GM12878 (cell line): ENCODE results near the gene TMEM225B. TPM values are rescaled to one million over a fixed set of nuclear protein-coding genes. Genes with fewer than 3 reads are reported as not detected.
"Not testable (repeated sequence)": the region's sequence is repeated elsewhere in the genome, so short reads cannot be mapped to it uniquely, and the experiment has no call there.

ENCODE experiments used
- ATAC-seq: fragments of 200-7000 bp; cut with Tn5 transposase; 3 replicates; pipeline ENCODE4 v1.9.1; 2020; ENCODE audit warnings: mild to moderate bottlenecking, moderate library complexity
- BruUV-seq: library from RNA; stranded (reverse); fragments of 400-500 nt; replicated peaks from 2 replicates; lab custom pipeline; 2021; lab: Mats Ljungman, UMichigan
- CTCF ChIA-PET: fragments of 300-600 bp; sonication (Branson Sonifier 250); formaldehyde crosslinking; extraction: SDS; loops from one replicate; lab custom pipeline; 2021; ENCODE audit warnings: inconsistent platforms; lab: Yijun Ruan, JAX
- POLR2A ChIA-PET: fragments of 350-600 bp; formaldehyde crosslinking; extraction: SDS; loops from one replicate; lab custom pipeline; 2021; ENCODE audit warnings: inconsistent platforms; lab: Charles Lee
- RAD21 ChIA-PET: fragments of 300-600 bp; sonication (Branson Sonifier 250); formaldehyde crosslinking; loops from one replicate; lab custom pipeline; 2023; ENCODE audit warnings: antibody characterized with exemption; ENCODE audit not compliant: unreplicated experiment; lab: Charles Lee
- SMC1A ChIA-PET: fragments of 300-600 bp; sonication (Branson Sonifier 250); formaldehyde crosslinking; loops from one replicate; lab custom pipeline; 2023; ENCODE audit not compliant: unreplicated experiment, uncharacterized antibody; lab: Charles Lee
- DNase-seq: peaks from one replicate; pipeline ENCODE4 v3.0.0-alpha.2; 2011; ENCODE audit warnings: low read depth, low spot score
- FAIRE-seq: peaks from 3 replicates; lab custom pipeline; 2011; peaks lifted over from hg19 to GRCh38; lab: Jason Lieb, UNC
- H2AFZ ChIP-seq: 2 replicates; pipeline ENCODE4 v1.6.0; 2011; ENCODE audit warnings: low read depth, low read length, control low read depth; ENCODE audit not compliant: control insufficient read depth
- H3K27ac ChIP-seq: 2 replicates; pipeline ENCODE4 v1.5.1; 2011; ENCODE audit warnings: control low read depth; ENCODE audit not compliant: control insufficient read depth, insufficient read depth
- H3K27me3 ChIP-seq, 2 experiments: replicated peaks in 1 of 2; 2 replicates each; pipeline versions ENCODE4 v1.6.0 to v1.6.1; 2011; ENCODE audit warnings: low read length in 1 of 2; ENCODE audit not compliant: control insufficient read depth in 2 of 2, insufficient read depth in 2 of 2
- H3K36me3 ChIP-seq, 2 experiments: 2 replicates each; pipeline ENCODE4 v1.5.1; 2011; ENCODE audit warnings: low read length in 1 of 2; ENCODE audit not compliant: control insufficient read depth in 2 of 2, insufficient read depth in 2 of 2
- H3K4me1 ChIP-seq: 2 replicates; pipeline ENCODE4 v1.6.1; 2011; ENCODE audit warnings: mild to moderate bottlenecking, low read length, moderate library complexity, mixed read lengths; ENCODE audit not compliant: control insufficient read depth, insufficient read depth
- H3K4me2 ChIP-seq: 2 replicates; pipeline ENCODE4 v1.6.0; 2011; ENCODE audit warnings: control low read depth; ENCODE audit not compliant: control insufficient read depth, insufficient read depth
- H3K4me3 ChIP-seq: fragments of 200-600 bp; sonication (generic); 2 replicates; pipeline ENCODE4 v1.5.1; 2016
- H3K79me2 ChIP-seq: 2 replicates; pipeline ENCODE4 v1.6.0; 2011; ENCODE audit warnings: low read length; ENCODE audit not compliant: control insufficient read depth, insufficient read depth
- H3K9ac ChIP-seq: 2 replicates; pipeline ENCODE4 v1.8.0; 2011; ENCODE audit warnings: low read length, control low read depth, mixed read lengths; ENCODE audit not compliant: control insufficient read depth, insufficient read depth
- H3K9me3 ChIP-seq: replicated peaks from 3 replicates; pipeline ENCODE4 v1.5.1; 2011; ENCODE audit warnings: mild to moderate bottlenecking, low read length; ENCODE audit not compliant: control insufficient read depth, insufficient read depth
- H4K20me1 ChIP-seq: 2 replicates; pipeline ENCODE4 v1.6.0; 2011; ENCODE audit not compliant: control insufficient read depth, insufficient read depth
- WRNIP1 ChIP-seq: IDR thresholded peaks from 2 replicates; pipeline ENCODE4 v1.6.1; 2011; ENCODE audit warnings: low read depth, low read length, improper control_type of control experiment, borderline replicate concordance
- WGBS: methylation state at CpG from one replicate; pipeline ENCODE4 v1.1.6; 2016; ENCODE audit warnings: low lambda C conversion rate; ENCODE audit not compliant: insufficient replicate concordance, insufficient coverage; ENCODE audit errors: missing lambda C conversion rate; 5-methylcytosine and 5-hydroxymethylcytosine counted together
- in situ Hi-C: fragments of 300-500 bp; cut with MboI; formaldehyde crosslinking; loops from 9 replicates; pipeline ENCODE4 v1.14.3; 2018; ENCODE audit warnings: mixed read lengths
- intact Hi-C: fragments of 100-400 bp; cut with micrococcal nuclease; formaldehyde crosslinking; loops from one replicate; pipeline ENCODE4 v1.14.2; 2022; ENCODE audit not compliant: unreplicated experiment
- polyA plus RNA-seq, 11 experiments: library from polyadenylated mRNA; depleted of rRNA in 4 of 11; unstranded in 6 of 11; stranded (reverse) in 5 of 11; fragments of >200 nt; fragmentation: Nextera tagmentation in 4 of 11; fragmentation: Illumina TruSeq in 1 of 11; extraction: Ambion mirVana in 4 of 11; extraction: Trizol in 1 of 11; gene quantifications; 1 replicate in 1 of 11; 2 replicates in 10 of 11; pipeline versions ENCODE4 v1.2.1 to v1.2.3, GENCODE V29; 2011 to 2016; ENCODE audit warnings: inconsistent platforms in 2 of 11, missing spikeins in 2 of 11, low read depth in 1 of 11
- total RNA-seq, 4 experiments: library from RNA; depleted of rRNA in 3 of 4; stranded (reverse); fragments of >200 nt in 3 of 4; fragmentation: Illumina TruSeq in 1 of 4; extraction: Trizol in 1 of 4; gene quantifications; 2 replicates each; pipeline versions ENCODE4 v1.2.1 to v1.2.3, GENCODE V29; 2013 to 2021
- TF ChIP-seq, protein P1 (sequence below), 3 experiments: IDR thresholded peaks in 2 of 3; conservative IDR thresholded peaks in 1 of 3; 2 replicates each; pipeline ENCODE4 v1.5.1; 2011; ENCODE audit warnings: low read depth in 3 of 3, low read length in 3 of 3, mild to moderate bottlenecking in 3 of 3, control low read depth in 2 of 3, moderate library complexity in 2 of 3, inconsistent platforms in 1 of 3, mixed read lengths in 1 of 3; ENCODE audit not compliant: control insufficient read depth in 2 of 3, insufficient read depth in 1 of 3; ENCODE audit errors: extremely low read depth in 1 of 3
- TF ChIP-seq, protein P2 (sequence below): fragments of 450-650 bp; conservative IDR thresholded peaks from 2 replicates; pipeline ENCODE4 v1.6.1; 2017; ENCODE audit warnings: mild to moderate bottlenecking, moderate library complexity

The TMEM225B gene
- total and polyA plus RNA-seq, 10 of the 15 experiments (the other 5 are each of a cell fraction or from before 2014, with no cell fraction given), result 0.22 to 1.9 (median 0.43) TPM

DNA sequence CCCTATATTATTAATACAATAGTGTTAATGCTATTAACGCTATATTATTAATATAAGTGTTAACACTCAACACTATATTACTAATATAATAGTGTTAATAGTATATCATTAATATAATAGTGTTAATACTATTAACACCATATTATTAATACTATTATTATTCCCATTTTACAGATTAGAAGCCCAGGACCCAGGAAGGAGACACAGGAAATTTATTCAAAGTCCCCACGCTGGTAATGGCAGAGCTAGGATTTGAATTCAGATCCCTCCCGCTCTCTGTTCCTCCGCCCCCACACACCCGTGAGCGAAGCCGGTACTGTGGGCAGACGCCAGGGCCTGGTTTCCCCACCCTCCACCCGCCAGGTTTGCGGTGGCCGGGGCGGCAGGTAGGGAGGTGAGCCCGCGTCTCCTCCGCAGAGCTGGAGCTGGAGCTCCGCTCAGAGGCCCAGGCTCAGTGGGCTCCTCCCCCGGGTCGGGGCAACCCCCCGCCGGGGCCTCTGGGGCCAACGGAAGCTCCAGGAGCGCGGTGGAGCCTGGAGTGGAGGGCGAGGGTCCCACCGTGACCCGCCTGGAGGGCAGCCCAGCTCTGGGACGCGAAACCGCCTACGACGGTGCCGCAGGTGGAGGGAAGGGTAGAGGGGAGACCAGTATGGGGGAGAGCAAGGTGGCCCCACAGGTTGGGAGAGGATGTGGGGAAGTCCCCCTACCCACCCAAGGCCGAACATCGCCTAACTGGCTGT lies at the start of gene TMEM225B (continued):
- TF ChIP-seq, protein P1, sequence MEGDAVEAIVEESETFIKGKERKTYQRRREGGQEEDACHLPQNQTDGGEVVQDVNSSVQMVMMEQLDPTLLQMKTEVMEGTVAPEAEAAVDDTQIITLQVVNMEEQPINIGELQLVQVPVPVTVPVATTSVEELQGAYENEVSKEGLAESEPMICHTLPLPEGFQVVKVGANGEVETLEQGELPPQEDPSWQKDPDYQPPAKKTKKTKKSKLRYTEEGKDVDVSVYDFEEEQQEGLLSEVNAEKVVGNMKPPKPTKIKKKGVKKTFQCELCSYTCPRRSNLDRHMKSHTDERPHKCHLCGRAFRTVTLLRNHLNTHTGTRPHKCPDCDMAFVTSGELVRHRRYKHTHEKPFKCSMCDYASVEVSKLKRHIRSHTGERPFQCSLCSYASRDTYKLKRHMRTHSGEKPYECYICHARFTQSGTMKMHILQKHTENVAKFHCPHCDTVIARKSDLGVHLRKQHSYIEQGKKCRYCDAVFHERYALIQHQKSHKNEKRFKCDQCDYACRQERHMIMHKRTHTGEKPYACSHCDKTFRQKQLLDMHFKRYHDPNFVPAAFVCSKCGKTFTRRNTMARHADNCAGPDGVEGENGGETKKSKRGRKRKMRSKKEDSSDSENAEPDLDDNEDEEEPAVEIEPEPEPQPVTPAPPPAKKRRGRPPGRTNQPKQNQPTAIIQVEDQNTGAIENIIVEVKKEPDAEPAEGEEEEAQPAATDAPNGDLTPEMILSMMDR (IDR thresholded peaks at IDR 0.05 in 2 of 3, conservative IDR thresholded peaks at IDR 0.05 in 1 of 3; ENCODE audit: control insufficient read depth in 2 of 3, extremely low read depth in 1 of 3, insufficient read depth in 1 of 3, low read depth in 3 of 3, low read length in 3 of 3), result no peak
- TF ChIP-seq, protein P2, sequence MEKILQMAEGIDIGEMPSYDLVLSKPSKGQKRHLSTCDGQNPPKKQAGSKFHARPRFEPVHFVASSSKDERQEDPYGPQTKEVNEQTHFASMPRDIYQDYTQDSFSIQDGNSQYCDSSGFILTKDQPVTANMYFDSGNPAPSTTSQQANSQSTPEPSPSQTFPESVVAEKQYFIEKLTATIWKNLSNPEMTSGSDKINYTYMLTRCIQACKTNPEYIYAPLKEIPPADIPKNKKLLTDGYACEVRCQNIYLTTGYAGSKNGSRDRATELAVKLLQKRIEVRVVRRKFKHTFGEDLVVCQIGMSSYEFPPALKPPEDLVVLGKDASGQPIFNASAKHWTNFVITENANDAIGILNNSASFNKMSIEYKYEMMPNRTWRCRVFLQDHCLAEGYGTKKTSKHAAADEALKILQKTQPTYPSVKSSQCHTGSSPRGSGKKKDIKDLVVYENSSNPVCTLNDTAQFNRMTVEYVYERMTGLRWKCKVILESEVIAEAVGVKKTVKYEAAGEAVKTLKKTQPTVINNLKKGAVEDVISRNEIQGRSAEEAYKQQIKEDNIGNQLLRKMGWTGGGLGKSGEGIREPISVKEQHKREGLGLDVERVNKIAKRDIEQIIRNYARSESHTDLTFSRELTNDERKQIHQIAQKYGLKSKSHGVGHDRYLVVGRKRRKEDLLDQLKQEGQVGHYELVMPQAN, result no peak
- no peak for TF ChIP-seq WRNIP1

DNA sequence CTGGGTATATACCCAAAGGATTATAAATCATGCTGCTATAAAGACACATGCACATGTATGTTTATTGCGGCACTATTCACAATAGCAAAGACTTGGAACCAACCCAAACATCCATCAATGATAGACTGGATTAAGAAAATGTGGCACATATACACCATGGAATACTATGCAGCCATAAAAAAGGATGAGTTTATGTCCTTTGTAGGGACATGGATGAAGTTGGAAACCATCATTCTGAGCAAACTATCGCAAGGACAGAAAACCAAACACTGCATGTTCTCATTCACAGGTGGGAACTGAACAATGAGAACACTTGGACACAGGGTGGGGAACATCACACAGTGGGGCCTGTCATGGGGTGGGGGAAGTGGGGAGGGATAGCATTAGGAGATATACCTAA lies 48.5 kb upstream of the TMEM225B start:
- H3K9me3 ChIP-seq, intact Hi-C loops, DNase-seq, H3K4me3 ChIP-seq, H3K9ac ChIP-seq, BruUV-seq, FAIRE-seq, H4K20me1 ChIP-seq, H3K36me3 ChIP-seq, CTCF ChIA-PET, ATAC-seq, RAD21 ChIA-PET, H3K4me2 ChIP-seq, H2AFZ ChIP-seq, H3K4me1 ChIP-seq, H3K27ac ChIP-seq, H3K27me3 ChIP-seq, in situ Hi-C loops: not testable (repeated sequence)
- WGBS, result 100% methylated on average over 1 of the region's 2 CpGs
- ChIA-PET SMC1A (interaction anchor here (0.6 kb wide), 1 partner anchor 84 kb away, joined by 3 read pairs; no protein-coding TSS in a partner anchor), POLR2A (interaction anchor here (0.6 kb wide), 1 partner anchor 18 kb away, joined by 3 read pairs; no protein-coding TSS in a partner anchor)
- peaks cover 13% of the 10 kb centered on the region for H3K79me2 ChIP-seq
